BLaER1 (cell line): ENCODE data around the gene BPIFB1.

Source experiments
- H3K27ac ChIP-seq: shearing (Covaris generic); formaldehyde crosslinking; 2 replicates; pipeline ENCODE4 v1.8.1; 2022
- H3K27me3 ChIP-seq: shearing (Covaris generic); formaldehyde crosslinking; 2 replicates; pipeline ENCODE4 v1.8.1; 2022
- H3K36me3 ChIP-seq: shearing (Covaris generic); formaldehyde crosslinking; 2 replicates; pipeline ENCODE4 v1.8.1; 2022
- H3K4me1 ChIP-seq: shearing (Covaris generic); formaldehyde crosslinking; 2 replicates; pipeline ENCODE4 v1.8.1; 2022
- H3K4me2 ChIP-seq: shearing (Covaris generic); formaldehyde crosslinking; 2 replicates; pipeline ENCODE4 v1.8.1; 2022
- H3K4me3 ChIP-seq: shearing (Covaris generic); formaldehyde crosslinking; 2 replicates; pipeline ENCODE4 v1.8.1; 2022
- H3K9ac ChIP-seq: shearing (Covaris generic); formaldehyde crosslinking; 2 replicates; pipeline ENCODE4 v1.8.1; 2022
- H3K9me3 ChIP-seq: shearing (Covaris generic); formaldehyde crosslinking; 2 replicates; pipeline ENCODE4 v1.8.1; 2022
- H4K20me1 ChIP-seq: shearing (Covaris generic); formaldehyde crosslinking; 2 replicates; pipeline ENCODE4 v1.8.1; 2022
- Cebpa-rat ChIP-seq: shearing (Covaris generic); IDR thresholded peaks from 2 replicates; pipeline ENCODE4 v1.8.1; 2022

BPIFB1 gene, protein sequence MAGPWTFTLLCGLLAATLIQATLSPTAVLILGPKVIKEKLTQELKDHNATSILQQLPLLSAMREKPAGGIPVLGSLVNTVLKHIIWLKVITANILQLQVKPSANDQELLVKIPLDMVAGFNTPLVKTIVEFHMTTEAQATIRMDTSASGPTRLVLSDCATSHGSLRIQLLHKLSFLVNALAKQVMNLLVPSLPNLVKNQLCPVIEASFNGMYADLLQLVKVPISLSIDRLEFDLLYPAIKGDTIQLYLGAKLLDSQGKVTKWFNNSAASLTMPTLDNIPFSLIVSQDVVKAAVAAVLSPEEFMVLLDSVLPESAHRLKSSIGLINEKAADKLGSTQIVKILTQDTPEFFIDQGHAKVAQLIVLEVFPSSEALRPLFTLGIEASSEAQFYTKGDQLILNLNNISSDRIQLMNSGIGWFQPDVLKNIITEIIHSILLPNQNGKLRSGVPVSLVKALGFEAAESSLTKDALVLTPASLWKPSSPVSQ

DNA sequence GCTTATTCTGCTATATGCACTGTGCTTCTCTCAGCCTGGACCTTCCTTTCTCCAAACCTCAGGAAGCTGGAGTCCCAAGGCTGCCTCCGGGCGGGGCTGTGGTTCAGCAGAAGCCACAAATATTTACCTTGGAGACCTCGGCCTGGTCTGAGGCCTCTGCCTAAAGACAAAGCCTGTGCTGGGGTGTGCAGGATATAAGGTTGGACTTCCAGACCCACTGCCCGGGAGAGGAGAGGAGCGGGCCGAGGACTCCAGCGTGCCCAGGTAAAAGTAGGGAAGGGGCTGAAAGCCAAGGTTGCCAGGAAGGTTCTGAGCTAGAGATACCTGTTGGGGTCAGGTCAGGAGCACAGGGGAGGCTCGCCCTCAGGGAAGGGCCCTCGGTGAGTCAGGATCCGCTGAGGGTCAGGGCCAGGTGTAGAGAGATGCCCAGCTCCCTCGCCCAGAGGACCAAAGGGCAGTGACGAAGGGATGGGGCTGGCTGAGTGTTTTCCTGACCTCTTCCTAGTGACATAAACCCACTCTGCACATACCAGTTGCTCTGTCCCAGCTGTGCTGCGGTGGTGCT is at the start of gene BPIFB1:
TSS of gene BPIFB1 (plus strand) at position 224 of the 565 bp plus-strand sequence. CDS start 2,860 bp downstream, outside the sequence.
- peaks cover 27% of the 10 kb centered on the region for H3K4me1 ChIP-seq
- H3K4me2 ChIP-seq = peak within 1 kb of the TSS; percentile 24
- no peak for TF ChIP-seq Cebpa-rat
- no peak within 1 kb of the TSS for H3K27ac ChIP-seq
- H4K20me1 ChIP-seq = no peaks in the 10 kb centered on the region
- no peaks in the 10 kb centered on the region for H3K9me3 ChIP-seq
- no peak within 1 kb of the TSS for H3K4me3 ChIP-seq
- no peaks in the 10 kb centered on the region for H3K27me3 ChIP-seq
- no peaks in the 10 kb centered on the region for H3K36me3 ChIP-seq
- no peak within 1 kb of the TSS for H3K9ac ChIP-seq

DNA sequence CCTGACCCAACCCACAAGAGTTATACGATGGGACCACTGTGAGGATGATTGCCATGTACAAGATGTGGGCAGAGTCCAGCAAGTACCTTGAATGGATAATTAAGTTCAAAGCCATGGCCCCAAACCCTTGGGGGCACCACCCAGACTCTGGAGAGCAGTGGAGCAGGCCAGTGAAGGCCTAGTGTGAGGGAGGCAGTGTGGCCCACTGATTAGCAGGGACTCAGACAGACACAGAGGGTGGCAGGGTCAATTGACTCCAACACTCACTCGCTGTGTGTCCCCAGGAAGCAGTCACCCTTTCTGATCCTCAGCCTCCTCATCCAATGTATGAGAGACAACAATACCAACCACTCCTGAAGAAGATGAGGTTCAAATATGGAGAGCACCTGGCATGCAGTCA is 49.0 kb upstream of the BPIFB1 start:
- no peak overlapping the region for H3K27ac ChIP-seq
- H3K27me3 ChIP-seq = no peaks in the 10 kb centered on the region
- peaks cover 43% of the 10 kb centered on the region for H3K4me1 ChIP-seq
- H3K36me3 ChIP-seq = no peaks in the 10 kb centered on the region
- no peak overlapping the region for H3K4me3 ChIP-seq
- no peaks in the 10 kb centered on the region for H3K9me3 ChIP-seq
- TF ChIP-seq Cebpa-rat = no peak
- no peak overlapping the region for H3K9ac ChIP-seq
- no peaks in the 10 kb centered on the region for H4K20me1 ChIP-seq
- H3K4me2 ChIP-seq = peak overlapping the region; percentile 32

DNA sequence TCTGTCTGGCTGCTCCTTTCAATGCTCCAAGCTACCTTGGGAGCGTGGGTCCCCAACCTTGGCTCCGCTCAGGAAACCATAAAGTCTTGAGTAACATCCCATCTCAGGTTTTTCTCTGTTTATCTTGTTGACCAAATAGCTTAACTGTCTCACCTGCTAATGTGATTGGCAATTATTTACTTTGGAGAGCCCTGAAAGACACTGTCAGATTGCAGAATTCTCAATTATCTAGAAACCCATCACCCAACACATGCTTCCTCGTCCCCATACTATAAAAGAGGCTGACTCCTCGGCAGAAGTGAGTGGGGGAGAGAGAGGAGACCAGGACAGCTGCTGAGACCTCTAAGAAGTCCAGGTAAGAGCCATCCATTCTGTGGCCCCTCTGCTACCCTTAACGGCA is 47.3 kb upstream of the BPIFB1 start, which contains the start of gene BPIFA1:
TSS of gene BPIFA1 (plus strand) at position 301 of the 400 bp plus-strand sequence. CDS start 1,716 bp downstream, outside the sequence.
- no peak within 1 kb of the TSS for H3K27ac ChIP-seq
- no peak within 1 kb of the TSS for H3K4me2 ChIP-seq
- no peak within 1 kb of the TSS for H3K9ac ChIP-seq
- H3K36me3 ChIP-seq = no peaks in the 10 kb centered on the region
- TF ChIP-seq Cebpa-rat = no peak
- H3K27me3 ChIP-seq = no peaks in the 10 kb centered on the region
- no peaks in the 10 kb centered on the region for H4K20me1 ChIP-seq
- H3K4me3 ChIP-seq = no peak within 1 kb of the TSS
- no peaks in the 10 kb centered on the region for H3K9me3 ChIP-seq
- peaks cover 26% of the 10 kb centered on the region for H3K4me1 ChIP-seq

DNA sequence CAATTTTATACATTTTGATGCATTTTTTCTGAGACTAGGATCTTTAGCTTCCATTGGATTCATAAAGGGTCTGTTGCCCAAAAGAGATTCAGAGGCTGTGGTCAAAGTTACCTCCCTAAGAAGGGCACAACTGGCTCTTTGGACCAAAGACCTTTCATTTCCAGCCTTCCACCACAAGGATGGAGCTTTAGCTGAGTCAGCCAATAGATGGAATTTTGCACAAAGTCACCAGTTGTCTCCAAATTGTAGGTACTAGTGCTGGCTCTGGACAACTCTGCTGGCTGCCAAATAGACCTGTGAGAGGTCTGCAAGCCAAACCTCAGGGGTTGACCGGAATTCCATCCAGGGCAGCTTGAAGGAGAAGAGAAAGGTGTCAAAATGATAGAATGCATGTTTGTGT is 46.7 kb upstream of the BPIFB1 start:
- Histone ChIP-seq H3K27ac (no peak overlapping the region), H3K9ac (no peak overlapping the region), H3K4me2 (no peak overlapping the region), H4K20me1 (no peaks in the 10 kb centered on the region), H3K27me3 (no peaks in the 10 kb centered on the region), H3K9me3 (no peaks in the 10 kb centered on the region), H3K36me3 (no peaks in the 10 kb centered on the region), H3K4me3 (no peak overlapping the region), H3K4me1 (peaks cover 20% of the 10 kb centered on the region)
- no peak for TF ChIP-seq Cebpa-rat

DNA sequence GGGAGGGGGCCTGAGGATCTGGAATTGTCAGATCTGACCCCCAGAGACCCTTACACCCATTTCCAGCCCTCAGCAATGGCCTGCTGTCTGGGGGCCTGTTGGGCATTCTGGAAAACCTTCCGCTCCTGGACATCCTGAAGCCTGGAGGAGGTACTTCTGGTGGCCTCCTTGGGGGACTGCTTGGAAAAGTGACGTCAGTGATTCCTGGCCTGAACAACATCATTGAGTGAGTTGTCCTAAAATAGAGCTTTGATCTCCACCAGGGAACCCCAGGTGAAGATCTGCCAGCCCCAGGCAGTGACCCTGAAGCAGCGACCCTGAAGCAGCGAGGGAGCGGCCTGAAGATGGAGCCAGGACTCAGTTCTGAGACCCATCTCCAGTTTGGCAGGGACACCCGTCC is 45.0 kb upstream of the BPIFB1 start:
- Histone ChIP-seq H3K4me2 (no peak overlapping the region), H3K36me3 (no peaks in the 10 kb centered on the region), H4K20me1 (no peaks in the 10 kb centered on the region), H3K9me3 (no peaks in the 10 kb centered on the region), H3K4me1 (peaks cover 14% of the 10 kb centered on the region), H3K27me3 (no peaks in the 10 kb centered on the region), H3K9ac (no peak overlapping the region), H3K4me3 (no peak overlapping the region), H3K27ac (no peak overlapping the region)
- TF ChIP-seq Cebpa-rat = no peak

DNA sequence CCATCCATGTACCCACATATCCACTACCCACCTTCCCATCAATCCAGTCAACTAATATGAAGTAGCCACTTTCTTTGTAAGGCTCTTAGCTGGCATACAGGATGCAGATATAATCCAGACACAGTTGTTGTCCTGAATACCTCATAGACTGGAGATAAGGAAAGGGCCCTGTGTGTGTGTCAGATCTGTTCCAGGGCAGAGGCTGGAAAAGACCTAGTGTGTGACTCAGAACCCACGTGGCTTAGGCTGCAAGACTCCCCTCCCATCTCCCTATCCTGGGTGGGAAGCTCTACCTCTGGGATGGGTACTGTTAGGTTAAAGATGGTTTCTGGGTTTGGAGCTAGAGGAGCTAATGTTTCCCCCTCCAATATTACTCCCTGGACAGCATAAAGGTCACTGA is 43.6 kb upstream of the BPIFB1 start:
- Histone ChIP-seq H3K9me3 (no peaks in the 10 kb centered on the region), H3K9ac (no peak overlapping the region), H3K4me3 (no peak overlapping the region), H3K4me1 (no peaks in the 10 kb centered on the region), H3K4me2 (no peak overlapping the region), H3K27ac (no peak overlapping the region), H3K36me3 (no peaks in the 10 kb centered on the region), H3K27me3 (no peaks in the 10 kb centered on the region), H4K20me1 (no peaks in the 10 kb centered on the region)
- no peak for TF ChIP-seq Cebpa-rat

DNA sequence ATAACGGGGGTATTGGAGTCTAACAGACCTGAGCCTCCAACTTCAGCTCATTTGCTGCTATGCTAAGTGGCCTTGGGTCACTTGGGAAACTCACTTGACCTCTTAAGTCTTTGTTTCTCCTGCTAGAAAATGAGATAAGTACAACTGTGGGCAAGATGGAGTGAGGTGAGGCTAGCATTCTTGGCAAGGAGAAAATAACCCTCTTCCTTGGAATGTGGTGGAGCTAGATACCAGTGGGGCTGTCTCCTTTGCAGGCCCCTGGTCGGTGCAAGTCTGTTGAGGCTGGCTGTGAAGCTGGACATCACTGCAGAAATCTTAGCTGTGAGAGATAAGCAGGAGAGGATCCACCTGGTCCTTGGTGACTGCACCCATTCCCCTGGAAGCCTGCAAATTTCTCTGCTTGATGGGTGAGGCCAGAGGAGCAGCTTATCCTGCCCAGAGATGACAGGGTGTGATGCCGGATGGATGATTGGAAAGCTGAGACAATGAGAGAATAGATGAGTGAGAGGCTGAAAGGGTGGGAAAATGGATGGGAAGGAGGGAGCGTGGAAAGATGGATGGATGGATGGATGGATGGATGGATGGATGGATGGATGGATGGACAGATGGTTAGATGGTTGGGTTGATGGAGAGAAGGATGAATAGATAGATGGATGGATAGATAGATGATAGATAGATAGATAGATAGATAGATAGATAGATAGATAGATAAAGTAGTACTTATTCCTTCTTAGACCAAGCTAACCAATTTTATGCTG is 42.9 kb upstream of the BPIFB1 start:
- H3K27ac ChIP-seq = no peak overlapping the region
- H3K4me2 ChIP-seq = no peak overlapping the region
- no peak overlapping the region for H3K9ac ChIP-seq
- H3K9me3 ChIP-seq = no peaks in the 10 kb centered on the region
- H3K36me3 ChIP-seq = no peaks in the 10 kb centered on the region
- H4K20me1 ChIP-seq = no peaks in the 10 kb centered on the region
- no peaks in the 10 kb centered on the region for H3K27me3 ChIP-seq
- TF ChIP-seq Cebpa-rat = no peak
- H3K4me3 ChIP-seq = no peak overlapping the region
- no peaks in the 10 kb centered on the region for H3K4me1 ChIP-seq

DNA sequence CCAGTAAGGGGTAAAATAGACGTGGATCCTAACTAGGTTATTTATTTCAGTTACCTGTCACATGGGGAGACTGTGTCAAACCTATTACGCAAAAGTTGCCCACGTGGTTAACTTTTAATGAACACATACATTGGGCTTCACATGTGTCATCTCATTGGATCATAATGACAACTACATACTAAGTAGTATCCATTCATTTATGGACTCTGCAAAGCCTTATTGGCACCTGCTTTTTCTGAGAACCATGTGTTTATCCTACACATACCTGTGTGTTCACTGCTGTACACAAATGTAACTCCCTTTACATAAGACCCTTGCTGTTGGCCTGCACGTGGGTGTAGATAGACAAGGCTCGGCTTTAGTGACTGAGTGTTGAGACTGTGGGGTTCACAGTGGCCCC is 42.1 kb upstream of the BPIFB1 start:
- Histone ChIP-seq H3K36me3 (no peaks in the 10 kb centered on the region), H3K27me3 (no peaks in the 10 kb centered on the region)
- TF ChIP-seq Cebpa-rat = no peak

DNA sequence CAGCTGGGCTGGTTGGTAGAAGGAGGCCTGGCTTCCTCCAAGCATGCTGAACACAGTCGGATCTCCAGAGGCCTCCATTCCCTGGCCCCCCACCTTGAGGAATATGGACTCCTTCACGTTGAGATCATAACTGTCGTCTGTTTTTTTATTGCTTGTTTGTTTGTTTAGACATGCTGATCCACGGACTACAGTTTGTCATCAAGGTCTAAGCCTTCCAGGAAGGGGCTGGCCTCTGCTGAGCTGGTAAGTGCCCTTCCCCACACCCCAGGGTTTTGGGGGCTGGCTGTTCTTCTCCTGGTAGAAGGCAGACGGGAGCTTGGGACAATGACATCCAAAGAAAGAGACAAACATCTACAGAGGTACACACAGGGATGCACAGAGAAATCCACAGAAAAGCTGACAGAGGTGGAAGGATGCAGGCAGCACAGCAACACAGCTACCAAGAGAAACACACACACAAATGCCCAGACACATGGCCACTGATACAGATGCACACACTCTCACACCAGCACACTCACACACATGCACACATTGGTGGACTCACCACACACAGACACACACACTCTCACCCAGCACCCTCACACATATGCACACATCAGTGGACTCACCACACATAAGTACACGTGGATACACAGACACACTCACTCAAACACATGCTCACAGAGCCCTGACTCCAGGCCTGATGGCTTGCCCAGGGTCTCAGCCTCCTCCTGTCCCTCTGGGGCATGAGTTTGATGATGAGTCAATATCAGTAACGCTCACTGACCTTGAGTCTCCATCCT is 40.5 kb upstream of the BPIFB1 start:
- no peaks in the 10 kb centered on the region for H3K27me3 ChIP-seq
- H3K4me2 ChIP-seq = no peak overlapping the region
- no peak overlapping the region for H3K9ac ChIP-seq
- no peaks in the 10 kb centered on the region for H4K20me1 ChIP-seq
- peaks cover 5% of the 10 kb centered on the region; the same call in 1 of the 2 replicates for H3K4me1 ChIP-seq
- no peaks in the 10 kb centered on the region for H3K9me3 ChIP-seq
- H3K36me3 ChIP-seq = no peaks in the 10 kb centered on the region
- H3K4me3 ChIP-seq = no peak overlapping the region
- H3K27ac ChIP-seq = no peak overlapping the region
- no peak for TF ChIP-seq Cebpa-rat

More for the DNA sequence above, 42.1 kb upstream of the BPIFB1 start:
- Histone ChIP-seq H3K4me1 (no peaks in the 10 kb centered on the region), H3K4me3 (no peak overlapping the region), H4K20me1 (no peaks in the 10 kb centered on the region), H3K27ac (no peak overlapping the region), H3K9me3 (no peaks in the 10 kb centered on the region), H3K9ac (no peak overlapping the region), H3K4me2 (no peak overlapping the region)
